Activated CD8-positive, alpha-beta memory T cell treated with anti-CD3 and anti-CD28 coated beads, Interleukin-2, amount 10 ng/mL, durations not matched to agents 7 days and 5 days (primary cell): ENCODE measurements around the gene LY6G5C. TPM values are rescaled to one million over a fixed set of nuclear protein-coding genes. Genes with fewer than 3 reads are reported as not detected.

Experiments
- ATAC-seq: fragments of 150-1000 bp; cut with Tn5 transposase; one replicate; pipeline ENCODE4 v1.10.0; 2021; ENCODE audit warnings: moderate library complexity
- CTCF ChIA-PET: fragments of 350-600 bp; sonication (Branson Sonifier 250); formaldehyde crosslinking; loops from one replicate; lab custom pipeline; 2021; ENCODE audit warnings: antibody characterized with exemption; lab: Charles Lee
- DNase-seq: peaks from one replicate; pipeline ENCODE4 v3.0.0-alpha.2; 2020
- H3K27ac Mint-ChIP-seq: one replicate; pipeline ENCODE4 v1.8.0; 2021; ENCODE audit warnings: mild to moderate bottlenecking, mixed read lengths
- H3K27me3 Mint-ChIP-seq: one replicate; pipeline ENCODE4 v1.8.0; 2021; ENCODE audit warnings: mixed read lengths
- H3K36me3 Mint-ChIP-seq: one replicate; pipeline ENCODE4 v1.8.0; 2021; ENCODE audit warnings: mild to moderate bottlenecking, mixed read lengths
- H3K4me1 Mint-ChIP-seq: one replicate; pipeline ENCODE4 v1.8.0; 2021; ENCODE audit warnings: mixed read lengths
- H3K4me3 Mint-ChIP-seq: one replicate; pipeline ENCODE4 v1.8.0; 2021; ENCODE audit warnings: mild to moderate bottlenecking, moderate library complexity, mixed read lengths
- H3K9me3 Mint-ChIP-seq: one replicate; pipeline ENCODE4 v1.8.0; 2022; ENCODE audit warnings: low read depth, mixed read lengths
- total RNA-seq, 2 experiments: library from RNA; stranded (reverse); gene quantifications; one replicate each; pipeline ENCODE4 v1.2.3, GENCODE V29; 2021

Gene LY6G5C
- total RNA-seq, 2 experiments from 2014 or later, result 2.6 to 3.8 TPM

- no peak for ATAC-seq
- DNase-seq, result no peak
- Mint-ChIP-seq H3K36me3 (peaks cover 11% of the 10 kb centered on the region), H3K4me1 (peaks cover 34% of the 10 kb centered on the region), H3K27ac (no peak overlapping the region), H3K27me3 (no peaks in the 10 kb centered on the region), H3K9me3 (no peaks in the 10 kb centered on the region), H3K4me3 (no peak overlapping the region)
- CTCF ChIA-PET, result interaction anchor here (0.6 to 0.9 kb wide), 3 partner anchors 61 to 154 kb away, joined by 3 read pairs; no protein-coding TSS in a partner anchor
These were observed 4.0 kb downstream of the LY6G5C start for GRCh38 chr6:31676904-31677303.

- Mint-ChIP-seq H3K4me1 (peaks cover 32% of the 10 kb centered on the region), H3K36me3 (peaks cover 11% of the 10 kb centered on the region), H3K4me3 (no peak overlapping the region), H3K27ac (peak overlapping the region; percentile 17), H3K27me3 (no peaks in the 10 kb centered on the region), H3K9me3 (no peaks in the 10 kb centered on the region)
- ATAC-seq (no peak), DNase-seq (no peak)
- CTCF ChIA-PET, result no interaction called here
These were observed 4.5 kb downstream of the LY6G5C start for GRCh38 chr6:31676322-31676903.

GRCh38 chr6:31669676-31670075 lies 11.2 kb downstream of the LY6G5C start, which contains the start of gene LY6G5B:
LY6G5B (plus strand) TSS chr6:31669976; CDS start chr6:31670951, 975 bp downstream.
- Mint-ChIP-seq H3K4me3 (no peak within 1 kb of the TSS), H3K27ac (peak within 1 kb of the TSS; percentile 12), H3K4me1 (peaks cover 27% of the 10 kb centered on the region), H3K36me3 (peaks cover 61% of the 10 kb centered on the region), H3K9me3 (no peaks in the 10 kb centered on the region), H3K27me3 (no peaks in the 10 kb centered on the region)
- CTCF ChIA-PET, result interaction anchor here (1.3 to 1.6 kb wide), 2 partner anchors 18 to 122 kb away, joined by 3 read pairs; partner anchors contain the start of gene BAG6
- ATAC-seq (no peak), DNase-seq (no peak)

GRCh38 chr6:31666337-31666965 lies 14.4 kb downstream of the LY6G5C start:
- peak overlapping the region; percentile 90 for H3K4me3 Mint-ChIP-seq
- peak overlapping the region; percentile 95 for H3K27ac Mint-ChIP-seq
- CTCF ChIA-PET, result interaction anchor here (0.9 to 2.0 kb wide), 3 partner anchors 10 to 15 kb away, joined by 3 to 6 read pairs (median 3); partner anchors contain the start of genes BAG6 and LY6G5C
- H3K27me3 Mint-ChIP-seq, result no peaks in the 10 kb centered on the region
- no peaks in the 10 kb centered on the region for H3K9me3 Mint-ChIP-seq
- peaks cover 53% of the 10 kb centered on the region for H3K4me1 Mint-ChIP-seq
- ATAC-seq (no peak), DNase-seq (no peak)
- peaks cover 79% of the 10 kb centered on the region for H3K36me3 Mint-ChIP-seq

- peak; percentile 87 for ATAC-seq
- H3K36me3 Mint-ChIP-seq, result peaks cover 76% of the 10 kb centered on the region
- H3K4me3 Mint-ChIP-seq, result peak within 1 kb of the TSS; percentile 90
- CTCF ChIA-PET, result interaction anchor here (0.9 to 4.1 kb wide), 7 partner anchors 12 to 232 kb away, joined by 3 to 39 read pairs (median 6); partner anchors contain the start of genes APOM, BAG6, EHMT2 and LY6G5C
- no peaks in the 10 kb centered on the region for H3K9me3 Mint-ChIP-seq
- peaks cover 60% of the 10 kb centered on the region for H3K4me1 Mint-ChIP-seq
- H3K27ac Mint-ChIP-seq, result peak within 1 kb of the TSS; percentile 95
- H3K27me3 Mint-ChIP-seq, result no peaks in the 10 kb centered on the region
- peak; percentile 99 for DNase-seq
These were observed 15.1 kb downstream of the LY6G5C start, which contains the start of gene CSNK2B for GRCh38 chr6:31665501-31666336. CSNK2B (plus strand) TSS chr6:31666080; CDS start chr6:31666832, 752 bp downstream.

GRCh38 chr6:31664790-31665500 lies 15.9 kb downstream of the LY6G5C start, which contains the start of gene GPANK1:
GPANK1 (minus strand) TSS chr6:31664997; CDS start chr6:31664478, 519 bp downstream.
- peaks cover 64% of the 10 kb centered on the region for H3K4me1 Mint-ChIP-seq
- H3K4me3 Mint-ChIP-seq, result peak within 1 kb of the TSS; percentile 90
- DNase-seq (peak; percentile 96), ATAC-seq (peak; percentile 27)
- peaks cover 70% of the 10 kb centered on the region for H3K36me3 Mint-ChIP-seq
- CTCF ChIA-PET, result interaction anchor here (0.6 to 4.1 kb wide), 11 partner anchors 12 to 233 kb away, joined by 3 to 39 read pairs (median 3); partner anchors contain the start of genes APOM, BAG6, DDX39B and EHMT2
- H3K27ac Mint-ChIP-seq, result peak within 1 kb of the TSS; percentile 95
- no peaks in the 10 kb centered on the region for H3K9me3 Mint-ChIP-seq
- no peaks in the 10 kb centered on the region for H3K27me3 Mint-ChIP-seq

GRCh38 chr6:31663961-31664789 lies 16.7 kb downstream of the LY6G5C start:
- H3K27ac Mint-ChIP-seq, result peak overlapping the region; percentile 95
- H3K9me3 Mint-ChIP-seq, result no peaks in the 10 kb centered on the region
- H3K36me3 Mint-ChIP-seq, result peaks cover 67% of the 10 kb centered on the region
- H3K27me3 Mint-ChIP-seq, result no peaks in the 10 kb centered on the region
- DNase-seq (peak; percentile 50), ATAC-seq (no peak)
- CTCF ChIA-PET, result interaction anchor here (0.6 to 4.1 kb wide), 11 partner anchors 11 to 234 kb away, joined by 3 to 39 read pairs (median 3); partner anchors contain the start of genes APOM, BAG6, DDX39B and EHMT2
- peaks cover 71% of the 10 kb centered on the region for H3K4me1 Mint-ChIP-seq
- H3K4me3 Mint-ChIP-seq, result peak overlapping the region; percentile 90

GRCh38 chr6:31663126-31663960 lies 17.5 kb downstream of the LY6G5C start:
- Mint-ChIP-seq H3K4me1 (peaks cover 75% of the 10 kb centered on the region), H3K27me3 (no peaks in the 10 kb centered on the region), H3K36me3 (peaks cover 61% of the 10 kb centered on the region), H3K4me3 (peak overlapping the region; percentile 90), H3K27ac (peak overlapping the region; percentile 95), H3K9me3 (no peaks in the 10 kb centered on the region)
- no peak for ATAC-seq
- DNase-seq, result no peak
- CTCF ChIA-PET, result interaction anchor here (0.6 to 4.1 kb wide), 5 partner anchors 10 to 167 kb away, joined by 4 to 39 read pairs (median 11); partner anchors contain the start of genes APOM, BAG6, LSM2 and MSH5

GRCh38 chr6:31662124-31662723 lies 18.6 kb downstream of the LY6G5C start:
- Mint-ChIP-seq H3K4me3 (peak overlapping the region; percentile 22), H3K27ac (peak overlapping the region; percentile 57), H3K36me3 (peaks cover 60% of the 10 kb centered on the region), H3K4me1 (peaks cover 76% of the 10 kb centered on the region), H3K27me3 (no peaks in the 10 kb centered on the region), H3K9me3 (no peaks in the 10 kb centered on the region)
- DNase-seq, result no peak
- no peak for ATAC-seq
- CTCF ChIA-PET, result interaction anchor here (0.6 to 4.1 kb wide), 6 partner anchors 9 to 1195 kb away, joined by 3 to 39 read pairs (median 6); partner anchors contain the start of genes APOM and BAG6

- Mint-ChIP-seq H3K27me3 (no peaks in the 10 kb centered on the region), H3K4me3 (peak overlapping the region; percentile 99), H3K27ac (peak overlapping the region; percentile 96), H3K9me3 (no peaks in the 10 kb centered on the region), H3K36me3 (peaks cover 59% of the 10 kb centered on the region), H3K4me1 (peaks cover 73% of the 10 kb centered on the region)
- DNase-seq, result no peak
- no peak for ATAC-seq
- CTCF ChIA-PET, result interaction anchor here (0.6 to 4.1 kb wide), 9 partner anchors 8 to 1194 kb away, joined by 3 to 39 read pairs (median 6); partner anchors contain the start of genes APOM, BAG6 and MSH5
These were observed 19.4 kb downstream of the LY6G5C start for GRCh38 chr6:31661262-31662123.
